ENCODE measurements around the gene DEF6.
A peak's percentile ranks its signal among the peaks of the same experiment; 100 is the strongest.

GRCh38 chr6:35370124-35370741 lies 72.6 kb downstream of the DEF6 start:
- TF ChIP-seq POLR2A (IDR thresholded peaks at IDR 0.05; ENCODE audit: low read depth) (no peak), POLR2AphosphoS5 (IDR thresholded peaks at IDR 0.05) (peak in 1 of 2 donors; percentile 34)
- TF ChIP-seq, protein P1, sequence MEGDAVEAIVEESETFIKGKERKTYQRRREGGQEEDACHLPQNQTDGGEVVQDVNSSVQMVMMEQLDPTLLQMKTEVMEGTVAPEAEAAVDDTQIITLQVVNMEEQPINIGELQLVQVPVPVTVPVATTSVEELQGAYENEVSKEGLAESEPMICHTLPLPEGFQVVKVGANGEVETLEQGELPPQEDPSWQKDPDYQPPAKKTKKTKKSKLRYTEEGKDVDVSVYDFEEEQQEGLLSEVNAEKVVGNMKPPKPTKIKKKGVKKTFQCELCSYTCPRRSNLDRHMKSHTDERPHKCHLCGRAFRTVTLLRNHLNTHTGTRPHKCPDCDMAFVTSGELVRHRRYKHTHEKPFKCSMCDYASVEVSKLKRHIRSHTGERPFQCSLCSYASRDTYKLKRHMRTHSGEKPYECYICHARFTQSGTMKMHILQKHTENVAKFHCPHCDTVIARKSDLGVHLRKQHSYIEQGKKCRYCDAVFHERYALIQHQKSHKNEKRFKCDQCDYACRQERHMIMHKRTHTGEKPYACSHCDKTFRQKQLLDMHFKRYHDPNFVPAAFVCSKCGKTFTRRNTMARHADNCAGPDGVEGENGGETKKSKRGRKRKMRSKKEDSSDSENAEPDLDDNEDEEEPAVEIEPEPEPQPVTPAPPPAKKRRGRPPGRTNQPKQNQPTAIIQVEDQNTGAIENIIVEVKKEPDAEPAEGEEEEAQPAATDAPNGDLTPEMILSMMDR (IDR thresholded peaks at IDR 0.05) = no peak

Measured in esophagus muscularis mucosa (tissue), 3 donors.